Liver (tissue), 9 donors: ENCODE data around the gene KCNIP4. TPM values are rescaled to one million over a fixed set of nuclear protein-coding genes. Genes with fewer than 3 reads are reported as not detected.

Experiments
- DNase-seq: peaks from one replicate; pipeline ENCODE4 v3.0.0-alpha.2; 2017; ENCODE audit warnings: low spot score
- H3K27ac ChIP-seq, 2 donors: one replicate each; pipeline ENCODE4 v1.7.0; 2013; ENCODE audit warnings: inconsistent platforms in 2 of 2, low read length in 2 of 2, control low read depth in 1 of 2, low read depth in 1 of 2, mild to moderate bottlenecking in 1 of 2
- H3K27me3 ChIP-seq, 4 donors: one replicate each; pipeline versions ENCODE4 v1.6.1 to v1.7.0; 2013; ENCODE audit warnings: low read length in 3 of 4, inconsistent platforms in 1 of 4, mild to moderate bottlenecking in 1 of 4, moderate library complexity in 1 of 4; ENCODE audit not compliant: control insufficient read depth in 4 of 4, insufficient read depth in 4 of 4
- H3K36me3 ChIP-seq, 4 donors: one replicate each; pipeline versions ENCODE4 v1.6.1 to v1.7.0; 2013; ENCODE audit warnings: low read length in 3 of 4, mild to moderate bottlenecking in 3 of 4, low read depth in 1 of 4, moderate library complexity in 1 of 4; ENCODE audit not compliant: control insufficient read depth in 4 of 4, insufficient read depth in 3 of 4
- H3K4me1 ChIP-seq, 4 donors: one replicate each; pipeline versions ENCODE4 v1.6.1 to v1.7.0; 2013; ENCODE audit warnings: low read length in 3 of 4, mild to moderate bottlenecking in 3 of 4, moderate library complexity in 1 of 4; ENCODE audit not compliant: control insufficient read depth in 4 of 4, insufficient read depth in 4 of 4
- H3K4me3 ChIP-seq, 3 donors: one replicate each; pipeline versions ENCODE4 v1.6.1 to v1.7.0; 2013; ENCODE audit warnings: low read length in 3 of 3, control low read depth in 1 of 3, low read depth in 1 of 3, mild to moderate bottlenecking in 1 of 3
- H3K9ac ChIP-seq, 2 donors: one replicate each; pipeline ENCODE4 v1.7.0; 2013; ENCODE audit warnings: low read length in 2 of 2, mild to moderate bottlenecking in 2 of 2, moderate library complexity in 2 of 2, control low read depth in 1 of 2, low read depth in 1 of 2
- H3K9me3 ChIP-seq, 4 donors: one replicate each; pipeline versions ENCODE4 v1.6.1 to v1.7.0; 2013; ENCODE audit warnings: low read length in 3 of 4; ENCODE audit not compliant: control insufficient read depth in 4 of 4
- EGR1 ChIP-seq, 2 donors: IDR thresholded peaks; 2 replicates each; pipeline ENCODE4 v1.6.1; 2016 to 2018; ENCODE audit warnings: antibody characterized with exemption in 2 of 2, low read depth in 2 of 2
- FOXA1 ChIP-seq: IDR thresholded peaks from 2 replicates; pipeline ENCODE4 v1.6.1; 2016; ENCODE audit warnings: antibody characterized with exemption
- FOXA2 ChIP-seq: IDR thresholded peaks from 2 replicates; pipeline ENCODE4 v1.6.1; 2016; ENCODE audit warnings: antibody characterized with exemption
- GABPA ChIP-seq, 2 donors: IDR thresholded peaks in 1 of 2; conservative IDR thresholded peaks in 1 of 2; 2 replicates each; pipeline ENCODE4 v1.6.1; 2016; ENCODE audit warnings: antibody characterized with exemption in 2 of 2, mild to moderate bottlenecking in 1 of 2, moderate library complexity in 1 of 2
- HNF4A ChIP-seq, 2 donors: conservative IDR thresholded peaks; 2 replicates each; pipeline ENCODE4 v1.6.1; 2016; ENCODE audit warnings: antibody characterized with exemption in 2 of 2, mild to moderate bottlenecking in 2 of 2
- JUND ChIP-seq, 2 donors: IDR thresholded peaks; 2 replicates each; pipeline ENCODE4 v1.6.1; 2016; ENCODE audit warnings: antibody characterized with exemption in 2 of 2
- NR2F2 ChIP-seq: IDR thresholded peaks from 2 replicates; pipeline ENCODE4 v1.6.1; 2016; ENCODE audit warnings: antibody characterized with exemption
- RAD21 ChIP-seq, 2 donors: IDR thresholded peaks; 2 replicates each; pipeline ENCODE4 v1.6.1; 2016; ENCODE audit warnings: antibody characterized with exemption in 2 of 2, mild to moderate bottlenecking in 2 of 2
- SP1 ChIP-seq: IDR thresholded peaks from 2 replicates; pipeline ENCODE4 v1.6.1; 2018; ENCODE audit warnings: antibody characterized with exemption, mild to moderate bottlenecking
- YY1 ChIP-seq: IDR thresholded peaks from 2 replicates; pipeline ENCODE4 v1.6.1; 2016; ENCODE audit warnings: antibody characterized with exemption, mild to moderate bottlenecking
- WGBS: extraction: QIAGEN DNeasy Blood & Tissue Kit; methylation state at CpG from one replicate; pipeline ENCODE4 v1.1.7; 2013; 5-methylcytosine and 5-hydroxymethylcytosine counted together
- polyA plus RNA-seq, 2 donors: library from polyadenylated mRNA; stranded (reverse) in 1 of 2; unstranded in 1 of 2; fragments of 200-250 nt in 1 of 2; fragments of >200 nt in 1 of 2; fragmentation: Nextera tagmentation in 1 of 2; extraction: Ambion mirVana in 1 of 2; gene quantifications; one replicate each; pipeline versions ENCODE4 v1.2.1 to v1.2.3, GENCODE V29; 2013 to 2015
- total RNA-seq, 2 donors: library from RNA; depleted of rRNA; stranded (reverse); fragments of >200 nt; gene quantifications; one replicate each; pipeline ENCODE4 v1.2.3, GENCODE V29; 2014
- TF ChIP-seq, protein P1 (sequence below): fragments of 150-350 bp; IDR thresholded peaks from 2 replicates; pipeline ENCODE4 v1.5.1; 2017; ENCODE audit warnings: improper control_type of control experiment, low read depth, low read length; ENCODE audit not compliant: missing input control
- TF ChIP-seq, protein P2 (sequence below): IDR thresholded peaks from 2 replicates; pipeline ENCODE4 v1.6.1; 2016; ENCODE audit warnings: antibody characterized with exemption, mild to moderate bottlenecking
- TF ChIP-seq, protein P3 (sequence below): IDR thresholded peaks from 2 replicates; pipeline ENCODE4 v1.6.1; 2016; ENCODE audit warnings: antibody characterized with exemption
- TF ChIP-seq, protein P4 (sequence below): IDR thresholded peaks from 2 replicates; pipeline ENCODE4 v1.6.1; 2016; ENCODE audit warnings: antibody characterized with exemption
- TF ChIP-seq, protein P5 (sequence below): IDR thresholded peaks from 2 replicates; pipeline ENCODE4 v1.6.1; 2016; ENCODE audit warnings: antibody characterized with exemption
- donor health status: healthy.
- donor health status: healthy.
- donor health status: healthy.
- donor health status: healthy.
- donor health status: healthy.

The KCNIP4 gene
- total and polyA plus RNA-seq, 4 donors, result 0.08 to 0.14 TPM; not detected in 2

DNA sequence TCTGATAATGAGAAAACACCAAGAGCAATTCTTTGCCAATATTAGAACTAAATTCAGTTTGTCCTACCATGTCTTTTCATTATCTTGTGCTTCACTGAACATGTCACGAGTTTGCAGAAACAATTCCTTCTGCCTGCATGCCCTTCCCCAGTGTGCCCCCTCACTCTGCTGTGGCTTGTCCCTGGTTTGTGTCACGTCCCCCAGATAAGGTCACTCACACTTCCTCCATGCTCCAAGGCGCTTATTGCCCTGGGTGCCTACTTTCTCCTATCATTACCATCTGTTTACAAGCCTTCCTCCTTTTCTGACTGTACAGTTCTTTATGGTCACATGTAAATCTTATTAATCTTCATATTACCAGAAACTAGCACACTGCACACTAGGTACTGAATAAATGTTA is 394.1 kb downstream of the KCNIP4 start:
- Histone ChIP-seq H3K27ac (no peak overlapping the region), H3K4me3 (no peak overlapping the region), H3K4me1 (no peaks in the 10 kb centered on the region), H3K27me3 (no peaks in the 10 kb centered on the region), H3K9me3 (no peaks in the 10 kb centered on the region), H3K9ac (no peak overlapping the region), H3K36me3 (no peaks in the 10 kb centered on the region)
- DNase-seq, result no peak
- 27% methylated on average over 3 of the region's 3 CpGs for WGBS
- TF ChIP-seq, protein P1, sequence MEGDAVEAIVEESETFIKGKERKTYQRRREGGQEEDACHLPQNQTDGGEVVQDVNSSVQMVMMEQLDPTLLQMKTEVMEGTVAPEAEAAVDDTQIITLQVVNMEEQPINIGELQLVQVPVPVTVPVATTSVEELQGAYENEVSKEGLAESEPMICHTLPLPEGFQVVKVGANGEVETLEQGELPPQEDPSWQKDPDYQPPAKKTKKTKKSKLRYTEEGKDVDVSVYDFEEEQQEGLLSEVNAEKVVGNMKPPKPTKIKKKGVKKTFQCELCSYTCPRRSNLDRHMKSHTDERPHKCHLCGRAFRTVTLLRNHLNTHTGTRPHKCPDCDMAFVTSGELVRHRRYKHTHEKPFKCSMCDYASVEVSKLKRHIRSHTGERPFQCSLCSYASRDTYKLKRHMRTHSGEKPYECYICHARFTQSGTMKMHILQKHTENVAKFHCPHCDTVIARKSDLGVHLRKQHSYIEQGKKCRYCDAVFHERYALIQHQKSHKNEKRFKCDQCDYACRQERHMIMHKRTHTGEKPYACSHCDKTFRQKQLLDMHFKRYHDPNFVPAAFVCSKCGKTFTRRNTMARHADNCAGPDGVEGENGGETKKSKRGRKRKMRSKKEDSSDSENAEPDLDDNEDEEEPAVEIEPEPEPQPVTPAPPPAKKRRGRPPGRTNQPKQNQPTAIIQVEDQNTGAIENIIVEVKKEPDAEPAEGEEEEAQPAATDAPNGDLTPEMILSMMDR, result no peak
- TF ChIP-seq, protein P2, sequence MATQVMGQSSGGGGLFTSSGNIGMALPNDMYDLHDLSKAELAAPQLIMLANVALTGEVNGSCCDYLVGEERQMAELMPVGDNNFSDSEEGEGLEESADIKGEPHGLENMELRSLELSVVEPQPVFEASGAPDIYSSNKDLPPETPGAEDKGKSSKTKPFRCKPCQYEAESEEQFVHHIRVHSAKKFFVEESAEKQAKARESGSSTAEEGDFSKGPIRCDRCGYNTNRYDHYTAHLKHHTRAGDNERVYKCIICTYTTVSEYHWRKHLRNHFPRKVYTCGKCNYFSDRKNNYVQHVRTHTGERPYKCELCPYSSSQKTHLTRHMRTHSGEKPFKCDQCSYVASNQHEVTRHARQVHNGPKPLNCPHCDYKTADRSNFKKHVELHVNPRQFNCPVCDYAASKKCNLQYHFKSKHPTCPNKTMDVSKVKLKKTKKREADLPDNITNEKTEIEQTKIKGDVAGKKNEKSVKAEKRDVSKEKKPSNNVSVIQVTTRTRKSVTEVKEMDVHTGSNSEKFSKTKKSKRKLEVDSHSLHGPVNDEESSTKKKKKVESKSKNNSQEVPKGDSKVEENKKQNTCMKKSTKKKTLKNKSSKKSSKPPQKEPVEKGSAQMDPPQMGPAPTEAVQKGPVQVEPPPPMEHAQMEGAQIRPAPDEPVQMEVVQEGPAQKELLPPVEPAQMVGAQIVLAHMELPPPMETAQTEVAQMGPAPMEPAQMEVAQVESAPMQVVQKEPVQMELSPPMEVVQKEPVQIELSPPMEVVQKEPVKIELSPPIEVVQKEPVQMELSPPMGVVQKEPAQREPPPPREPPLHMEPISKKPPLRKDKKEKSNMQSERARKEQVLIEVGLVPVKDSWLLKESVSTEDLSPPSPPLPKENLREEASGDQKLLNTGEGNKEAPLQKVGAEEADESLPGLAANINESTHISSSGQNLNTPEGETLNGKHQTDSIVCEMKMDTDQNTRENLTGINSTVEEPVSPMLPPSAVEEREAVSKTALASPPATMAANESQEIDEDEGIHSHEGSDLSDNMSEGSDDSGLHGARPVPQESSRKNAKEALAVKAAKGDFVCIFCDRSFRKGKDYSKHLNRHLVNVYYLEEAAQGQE, result no peak
- TF ChIP-seq GABPA (IDR thresholded peaks at IDR 0.05 in 1 of 2, conservative IDR thresholded peaks at IDR 0.05 in 1 of 2) (no peak), NR2F2 (no peak), JUND (IDR thresholded peaks at IDR 0.05) (no peak), FOXA2 (no peak)
- TF ChIP-seq, protein P3, sequence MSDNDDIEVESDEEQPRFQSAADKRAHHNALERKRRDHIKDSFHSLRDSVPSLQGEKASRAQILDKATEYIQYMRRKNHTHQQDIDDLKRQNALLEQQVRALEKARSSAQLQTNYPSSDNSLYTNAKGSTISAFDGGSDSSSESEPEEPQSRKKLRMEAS, result no peak
- TF ChIP-seq, protein P4, sequence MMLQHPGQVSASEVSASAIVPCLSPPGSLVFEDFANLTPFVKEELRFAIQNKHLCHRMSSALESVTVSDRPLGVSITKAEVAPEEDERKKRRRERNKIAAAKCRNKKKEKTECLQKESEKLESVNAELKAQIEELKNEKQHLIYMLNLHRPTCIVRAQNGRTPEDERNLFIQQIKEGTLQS, result no peak

DNA sequence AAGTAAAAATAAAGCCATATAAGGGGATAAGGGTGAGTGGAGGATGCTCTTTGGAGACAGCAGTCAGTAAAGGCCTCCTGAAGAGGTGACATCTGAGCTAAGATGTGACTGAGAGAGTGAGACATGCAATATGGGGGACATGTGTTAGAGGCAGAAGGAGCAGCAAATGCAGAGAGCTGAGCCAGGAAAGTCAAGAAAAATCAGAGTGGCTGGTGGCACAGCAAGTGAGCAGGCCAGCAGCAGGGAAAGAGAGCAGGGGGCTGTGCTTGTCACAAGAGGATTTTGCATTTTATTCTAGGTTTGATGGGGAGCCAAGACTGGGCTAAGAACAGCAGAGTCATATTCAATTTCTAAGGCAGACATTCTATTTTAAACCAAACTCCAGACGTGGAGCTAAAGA is 394.5 kb downstream of the KCNIP4 start:
- TF ChIP-seq NR2F2 (no peak), EGR1 (IDR thresholded peaks at IDR 0.05; ENCODE audit: low read depth in 2 of 2) (no peak), FOXA1 (no peak), YY1 (no peak)
- TF ChIP-seq, protein P3, result no peak
- Histone ChIP-seq H3K9me3 (no peaks in the 10 kb centered on the region), H3K27ac (no peak overlapping the region), H3K9ac (no peak overlapping the region), H3K27me3 (no peaks in the 10 kb centered on the region), H3K36me3 (no peaks in the 10 kb centered on the region), H3K4me3 (no peak overlapping the region), H3K4me1 (no peaks in the 10 kb centered on the region)
- WGBS, result 33% methylated on average over 1 of the region's 1 CpG
- no peak for DNase-seq

DNA sequence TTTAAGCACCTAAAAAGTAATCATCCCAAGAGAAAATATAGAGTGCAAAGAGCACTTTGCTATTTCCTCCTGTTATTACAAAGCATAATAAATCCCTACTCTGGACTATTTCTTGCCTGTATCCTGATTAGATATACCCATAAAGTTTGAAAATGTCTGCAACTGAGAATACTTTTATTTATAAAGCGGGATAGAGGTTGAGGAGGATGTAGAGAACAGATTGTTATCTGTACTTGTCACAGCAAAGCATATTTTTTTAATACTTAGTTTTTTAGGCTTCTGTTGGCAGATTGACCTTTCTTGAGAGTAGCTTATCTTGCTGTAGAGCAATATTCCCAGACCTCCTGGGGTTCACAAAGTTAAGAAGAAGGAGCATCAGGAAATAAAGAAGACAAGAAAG is 396.1 kb downstream of the KCNIP4 start:
- H3K36me3 ChIP-seq, result no peaks in the 10 kb centered on the region
- DNase-seq, result no peak
- no peaks in the 10 kb centered on the region for H3K9me3 ChIP-seq
- no peak overlapping the region for H3K4me3 ChIP-seq
- no peaks in the 10 kb centered on the region for H3K4me1 ChIP-seq
- WGBS, result 44% methylated on average over 1 of the region's 1 CpG
- no peak overlapping the region for H3K9ac ChIP-seq
- H3K27me3 ChIP-seq, result no peaks in the 10 kb centered on the region
- H3K27ac ChIP-seq, result no peak overlapping the region
- no peak for TF ChIP-seq GABPA (IDR thresholded peaks at IDR 0.05 in 1 of 2, conservative IDR thresholded peaks at IDR 0.05 in 1 of 2)
- no peak for TF ChIP-seq FOXA1
- TF ChIP-seq SP1, result no peak
- TF ChIP-seq, protein P1, result no peak
- TF ChIP-seq HNF4A (conservative IDR thresholded peaks at IDR 0.05), result no peak
- no peak for TF ChIP-seq NR2F2
- no peak for TF ChIP-seq EGR1 (IDR thresholded peaks at IDR 0.05; ENCODE audit: low read depth in 2 of 2)
- no peak for TF ChIP-seq RAD21 (IDR thresholded peaks at IDR 0.05)
- TF ChIP-seq FOXA2, result no peak
- TF ChIP-seq JUND (IDR thresholded peaks at IDR 0.05), result no peak
- TF ChIP-seq, protein P5, sequence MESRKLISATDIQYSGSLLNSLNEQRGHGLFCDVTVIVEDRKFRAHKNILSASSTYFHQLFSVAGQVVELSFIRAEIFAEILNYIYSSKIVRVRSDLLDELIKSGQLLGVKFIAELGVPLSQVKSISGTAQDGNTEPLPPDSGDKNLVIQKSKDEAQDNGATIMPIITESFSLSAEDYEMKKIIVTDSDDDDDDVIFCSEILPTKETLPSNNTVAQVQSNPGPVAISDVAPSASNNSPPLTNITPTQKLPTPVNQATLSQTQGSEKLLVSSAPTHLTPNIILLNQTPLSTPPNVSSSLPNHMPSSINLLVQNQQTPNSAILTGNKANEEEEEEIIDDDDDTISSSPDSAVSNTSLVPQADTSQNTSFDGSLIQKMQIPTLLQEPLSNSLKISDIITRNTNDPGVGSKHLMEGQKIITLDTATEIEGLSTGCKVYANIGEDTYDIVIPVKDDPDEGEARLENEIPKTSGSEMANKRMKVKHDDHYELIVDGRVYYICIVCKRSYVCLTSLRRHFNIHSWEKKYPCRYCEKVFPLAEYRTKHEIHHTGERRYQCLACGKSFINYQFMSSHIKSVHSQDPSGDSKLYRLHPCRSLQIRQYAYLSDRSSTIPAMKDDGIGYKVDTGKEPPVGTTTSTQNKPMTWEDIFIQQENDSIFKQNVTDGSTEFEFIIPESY, result no peak
